Dendritic cell treated with granulocyte-macrophage colony-stimulating factor and Interleukin-4, amounts not matched to agents 40 ng/mL and 50 ng/mL, for 4 days (primary cell): Measurements from ENCODE around the gene BBLN.

Experiments
- H3K27ac Mint-ChIP-seq: one replicate; pipeline ENCODE4 v1.8.0; 2022; ENCODE audit warnings: mild to moderate bottlenecking, mixed read lengths
- H3K27me3 Mint-ChIP-seq: one replicate; pipeline ENCODE4 v1.8.0; 2022; ENCODE audit warnings: mild to moderate bottlenecking, mixed read lengths
- H3K36me3 Mint-ChIP-seq: one replicate; pipeline ENCODE4 v1.8.0; 2022; ENCODE audit warnings: low read depth, mixed read lengths
- H3K4me1 Mint-ChIP-seq: one replicate; pipeline ENCODE4 v1.8.0; 2022; ENCODE audit warnings: low read depth, mixed read lengths
- H3K4me3 Mint-ChIP-seq: one replicate; pipeline ENCODE4 v1.8.0; 2022; ENCODE audit warnings: mild to moderate bottlenecking, moderate library complexity, mixed read lengths
- H3K9me3 Mint-ChIP-seq: one replicate; pipeline ENCODE4 v1.8.0; 2022; ENCODE audit warnings: mixed read lengths
- intact Hi-C: fragments of 100-400 bp; cut with micrococcal nuclease; formaldehyde crosslinking; loops from one replicate; pipeline ENCODE4 v1.15.0; 2022

Gene BBLN

DNA sequence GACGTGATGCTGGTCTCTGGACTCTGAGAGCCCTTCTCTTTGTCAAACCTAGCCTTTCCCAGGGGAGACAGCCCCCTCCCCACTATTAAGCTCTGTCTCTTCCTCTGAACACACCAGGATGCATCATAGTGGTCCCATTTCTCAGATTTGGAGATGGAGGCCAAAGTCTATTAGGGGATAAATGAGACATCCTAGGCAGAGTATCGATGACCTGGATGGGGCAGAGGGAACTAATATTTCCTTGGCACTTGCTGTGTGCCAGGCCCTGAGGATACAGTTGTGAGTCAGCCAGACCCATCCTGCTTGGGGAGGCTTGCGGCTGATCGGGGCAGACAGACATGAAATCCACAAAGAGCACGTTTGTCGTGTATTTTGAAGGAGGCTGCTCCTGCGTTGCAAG lies 48.3 kb downstream of the BBLN start:
- intact Hi-C loops = no loop called here
- no peaks in the 10 kb centered on the region for H3K36me3 Mint-ChIP-seq
- H3K4me3 Mint-ChIP-seq = no peak overlapping the region
- H3K4me1 Mint-ChIP-seq = peaks cover 32% of the 10 kb centered on the region
- no peaks in the 10 kb centered on the region for H3K9me3 Mint-ChIP-seq
- peaks cover 51% of the 10 kb centered on the region for H3K27me3 Mint-ChIP-seq
- no peak overlapping the region for H3K27ac Mint-ChIP-seq

DNA sequence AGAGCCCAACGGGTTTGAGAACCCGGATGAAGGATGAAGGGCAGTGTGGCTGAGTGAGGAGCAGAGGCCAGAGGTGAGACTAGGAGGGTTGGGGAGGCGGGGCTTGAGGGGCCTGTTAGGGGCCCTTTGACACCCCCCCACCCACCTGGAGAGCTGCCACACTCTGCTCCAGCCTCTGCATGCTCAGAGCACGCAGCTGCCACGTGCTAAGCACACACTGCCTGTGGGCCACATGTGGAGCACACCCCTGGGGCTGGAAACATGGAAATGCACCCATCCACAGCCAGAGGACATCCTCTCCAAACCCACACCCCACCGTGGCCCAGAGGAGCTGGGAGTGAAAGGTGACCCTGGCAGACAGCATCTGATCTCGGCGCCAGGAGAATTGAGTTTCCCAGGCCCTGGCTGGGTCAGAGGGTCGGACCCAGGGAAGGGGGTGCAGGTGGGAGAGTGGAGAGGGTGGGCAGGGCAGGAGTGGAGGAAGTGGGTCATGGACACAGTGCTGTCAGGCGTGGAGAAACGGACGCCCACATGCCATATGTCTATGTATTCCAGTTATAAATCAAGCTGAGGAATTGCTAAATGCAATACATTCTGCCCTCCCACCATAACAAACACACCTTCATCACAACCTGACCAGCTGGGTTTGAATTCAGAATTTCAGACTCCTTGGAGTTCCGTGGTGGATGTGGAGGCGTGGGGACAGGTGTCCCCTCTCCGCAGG lies 49.0 kb downstream of the BBLN start:
- intact Hi-C loops = no loop called here
- H3K4me1 Mint-ChIP-seq = peaks cover 35% of the 10 kb centered on the region
- no peak overlapping the region for H3K4me3 Mint-ChIP-seq
- H3K36me3 Mint-ChIP-seq = no peaks in the 10 kb centered on the region
- peaks cover 49% of the 10 kb centered on the region for H3K27me3 Mint-ChIP-seq
- no peak overlapping the region for H3K27ac Mint-ChIP-seq
- no peaks in the 10 kb centered on the region for H3K9me3 Mint-ChIP-seq

DNA sequence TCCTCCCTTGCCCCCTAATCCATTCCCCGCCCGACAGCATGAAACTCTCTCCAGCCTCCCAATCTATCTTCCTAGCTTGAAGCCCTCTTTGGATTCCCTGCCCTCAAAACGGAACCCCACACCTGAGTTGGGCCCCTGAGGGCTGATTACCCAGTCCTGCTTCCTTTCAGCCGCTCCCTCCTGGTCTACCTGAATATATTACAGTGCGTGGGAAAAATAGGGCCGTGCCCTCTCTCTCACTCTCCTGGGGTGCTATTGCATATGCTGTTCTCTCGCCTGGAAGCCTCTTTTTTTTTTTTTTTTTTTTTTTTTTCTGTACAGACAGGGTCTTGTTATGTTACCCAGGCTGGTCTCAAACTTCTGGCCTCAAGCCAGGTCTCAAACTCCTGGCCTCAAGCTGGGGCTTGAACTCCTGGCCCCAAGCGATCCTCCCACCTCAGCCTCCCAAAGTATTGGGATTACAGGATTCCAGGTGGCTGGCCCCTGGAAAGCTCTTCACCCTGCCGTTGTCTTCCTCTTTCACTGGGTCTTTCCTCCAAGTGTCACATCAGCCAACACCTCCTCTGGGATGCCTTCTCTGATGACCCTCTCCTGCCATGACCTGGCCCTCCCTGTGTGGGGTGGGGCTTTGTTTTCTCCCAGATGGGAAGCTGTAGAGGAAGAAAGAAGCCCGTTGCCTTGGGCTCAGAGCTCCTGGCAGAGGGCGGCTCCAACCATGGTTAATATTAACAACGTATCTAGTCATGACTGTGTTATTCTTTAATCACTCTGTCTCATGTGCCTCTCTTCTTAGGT lies 51.3 kb downstream of the BBLN start:
- Mint-ChIP-seq H3K36me3 (no peaks in the 10 kb centered on the region), H3K4me3 (no peak overlapping the region), H3K27ac (no peak overlapping the region), H3K4me1 (peaks cover 34% of the 10 kb centered on the region), H3K9me3 (no peaks in the 10 kb centered on the region), H3K27me3 (peaks cover 35% of the 10 kb centered on the region)
- intact Hi-C loops = loop anchor here (10.0 kb wide), 1 partner anchor 63 kb away; the partner anchor contains the start of genes GOLGA2 and SWI5

DNA sequence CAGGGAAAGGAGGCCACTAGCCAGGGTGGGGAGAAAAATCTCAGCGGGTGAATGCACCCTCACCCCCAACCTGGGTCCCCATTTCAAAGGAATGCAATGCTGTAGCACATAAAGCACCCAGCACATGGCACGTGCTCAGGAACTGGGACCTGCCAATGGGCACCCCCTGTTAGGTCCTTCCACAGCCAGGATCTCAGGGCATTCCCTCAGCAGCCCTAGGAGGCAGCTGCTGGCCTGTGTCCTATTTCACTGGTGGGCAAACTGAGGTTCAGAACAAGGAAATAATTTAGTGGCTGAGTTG lies 51.9 kb downstream of the BBLN start:
- Mint-ChIP-seq H3K4me3 (no peak overlapping the region), H3K36me3 (no peaks in the 10 kb centered on the region), H3K4me1 (peaks cover 34% of the 10 kb centered on the region), H3K9me3 (no peaks in the 10 kb centered on the region), H3K27me3 (peaks cover 33% of the 10 kb centered on the region), H3K27ac (no peak overlapping the region)
- intact Hi-C loops = loop anchor here (10.0 kb wide), 1 partner anchor 63 kb away; the partner anchor contains the start of genes GOLGA2 and SWI5
